ENCODE results near the gene AVPR2. TPM values are rescaled to one million over a fixed set of nuclear protein-coding genes. Genes with fewer than 3 reads are reported as not detected.

Gene AVPR2
- total RNA-seq, 1 donor: not detected

- no peak for TF ChIP-seq CTCF (IDR thresholded peaks at IDR 0.05; ENCODE audit: extremely low read depth, low read depth, low read length)
- Histone ChIP-seq H3K27ac (ENCODE audit: low read depth, low read length) (no peak overlapping the region), H4K20me1 (ENCODE audit: insufficient read depth, low read length) (peaks cover 22% of the 10 kb centered on the region), H3K79me2 (ENCODE audit: insufficient read depth, low read length) (peaks cover 25% of the 10 kb centered on the region), H2AFZ (ENCODE audit: low read length) (no peak overlapping the region), H3K27me3 (ENCODE audit: insufficient read depth, low read length) (peaks cover 5% of the 10 kb centered on the region), H3K4me2 (ENCODE audit: insufficient read depth, low read length) (no peak overlapping the region), H3K4me3 (ENCODE audit: insufficient read depth, low read length) (no peak overlapping the region), H3K4me1 (ENCODE audit: insufficient read depth, low read length) (peaks cover 7% of the 10 kb centered on the region), H3K36me3 (ENCODE audit: insufficient read depth, low read length) (peaks cover 4% of the 10 kb centered on the region), H3K9me3 (ENCODE audit: low read depth, low read length) (no peaks in the 10 kb centered on the region)
- no peak for DNase-seq (ENCODE audit: insufficient read length, low spot score, missing footprints)
Measured at GRCh38 chrX:153937056-153937455, 32.6 kb downstream of the AVPR2 start.

GRCh38 chrX:153938226-153938786 is 33.8 kb downstream of the AVPR2 start:
- Histone ChIP-seq H3K27me3 (ENCODE audit: insufficient read depth, low read length) (peaks cover 5% of the 10 kb centered on the region), H3K4me2 (ENCODE audit: insufficient read depth, low read length) (no peak overlapping the region), H4K20me1 (ENCODE audit: insufficient read depth, low read length) (peaks cover 11% of the 10 kb centered on the region), H2AFZ (ENCODE audit: low read length) (no peak overlapping the region), H3K4me1 (ENCODE audit: insufficient read depth, low read length) (peaks cover 7% of the 10 kb centered on the region), H3K9me3 (ENCODE audit: low read depth, low read length) (no peaks in the 10 kb centered on the region), H3K4me3 (ENCODE audit: insufficient read depth, low read length) (no peak overlapping the region), H3K79me2 (ENCODE audit: insufficient read depth, low read length) (peaks cover 13% of the 10 kb centered on the region), H3K36me3 (ENCODE audit: insufficient read depth, low read length) (no peaks in the 10 kb centered on the region), H3K27ac (ENCODE audit: low read depth, low read length) (no peak overlapping the region)
- no peak for DNase-seq (ENCODE audit: insufficient read length, low spot score, missing footprints)
- no peak for TF ChIP-seq CTCF (IDR thresholded peaks at IDR 0.05; ENCODE audit: extremely low read depth, low read depth, low read length)

- peaks cover 5% of the 10 kb centered on the region for H3K27me3 ChIP-seq (ENCODE audit: insufficient read depth, low read length)
- H3K36me3 ChIP-seq (ENCODE audit: insufficient read depth, low read length): no peaks in the 10 kb centered on the region
- H3K79me2 ChIP-seq (ENCODE audit: insufficient read depth, low read length): peaks cover under 1% of the 10 kb centered on the region
- no peaks in the 10 kb centered on the region for H4K20me1 ChIP-seq (ENCODE audit: insufficient read depth, low read length)
- no peak overlapping the region for H3K4me3 ChIP-seq (ENCODE audit: insufficient read depth, low read length)
- H2AFZ ChIP-seq (ENCODE audit: low read length): no peak overlapping the region
- no peak overlapping the region for H3K4me2 ChIP-seq (ENCODE audit: insufficient read depth, low read length)
- TF ChIP-seq CTCF (IDR thresholded peaks at IDR 0.05; ENCODE audit: extremely low read depth, low read depth, low read length): no peak
- no peaks in the 10 kb centered on the region for H3K9me3 ChIP-seq (ENCODE audit: low read depth, low read length)
- no peak overlapping the region for H3K27ac ChIP-seq (ENCODE audit: low read depth, low read length)
- no peak for DNase-seq (ENCODE audit: insufficient read length, low spot score, missing footprints)
- H3K4me1 ChIP-seq (ENCODE audit: insufficient read depth, low read length): no peaks in the 10 kb centered on the region
Measured at GRCh38 chrX:153939573-153939972, 35.1 kb downstream of the AVPR2 start.

GRCh38 chrX:153941336-153942252 is 37.1 kb downstream of the AVPR2 start:
- Histone ChIP-seq H3K4me1 (ENCODE audit: insufficient read depth, low read length) (no peaks in the 10 kb centered on the region), H3K4me2 (ENCODE audit: insufficient read depth, low read length) (no peak overlapping the region), H3K9me3 (ENCODE audit: low read depth, low read length) (no peaks in the 10 kb centered on the region), H3K79me2 (ENCODE audit: insufficient read depth, low read length) (no peaks in the 10 kb centered on the region), H3K27ac (ENCODE audit: low read depth, low read length) (no peak overlapping the region), H3K4me3 (ENCODE audit: insufficient read depth, low read length) (no peak overlapping the region), H3K36me3 (ENCODE audit: insufficient read depth, low read length) (no peaks in the 10 kb centered on the region), H2AFZ (ENCODE audit: low read length) (no peak overlapping the region), H3K27me3 (ENCODE audit: insufficient read depth, low read length) (peaks cover 5% of the 10 kb centered on the region), H4K20me1 (ENCODE audit: insufficient read depth, low read length) (no peaks in the 10 kb centered on the region)
- no peak for DNase-seq (ENCODE audit: insufficient read length, low spot score, missing footprints)
- TF ChIP-seq CTCF (IDR thresholded peaks at IDR 0.05; ENCODE audit: extremely low read depth, low read depth, low read length): no peak
